HG03342 (cell line): ENCODE measurements around the gene VTI1B.
A peak's percentile ranks its signal among the peaks of the same experiment; 100 is the strongest.
"Not testable (repeated sequence)": the region's sequence is repeated elsewhere in the genome, so short reads cannot be mapped to it uniquely, and the experiment has no call there.

Experiments used
- ATAC-seq: cut with Tn5 transposase; IDR thresholded peaks from one replicate; pipeline ENCODE4 v1.9.1; 2021; ENCODE audit warnings: mild to moderate bottlenecking, moderate library complexity; ENCODE audit not compliant: unreplicated experiment

VTI1B gene

GRCh38 chr14:67633451-67634147, 40.8 kb downstream of the VTI1B start:
- ATAC-seq = no peak

- no peak for ATAC-seq
Observed at GRCh38 chr14:67630938-67631337, 43.5 kb downstream of the VTI1B start.

- ATAC-seq = no peak
Observed at GRCh38 chr14:67630186-67630585, 44.2 kb downstream of the VTI1B start.

GRCh38 chr14:67627519-67627918, 46.9 kb downstream of the VTI1B start:
- ATAC-seq = no peak

- ATAC-seq = not testable (repeated sequence)
Observed at GRCh38 chr14:67626131-67626530, 48.3 kb downstream of the VTI1B start.

- ATAC-seq = no peak
Observed at GRCh38 chr14:67623114-67623513, 51.3 kb downstream of the VTI1B start.

- no peak for ATAC-seq
Observed at GRCh38 chr14:67622675-67623074, 51.8 kb downstream of the VTI1B start.

GRCh38 chr14:67620217-67620785, 54.1 kb downstream of the VTI1B start:
- ATAC-seq = no peak

GRCh38 chr14:67619446-67620216, 54.8 kb downstream of the VTI1B start, which contains the start of gene ARG2:
ARG2 (plus strand) TSS chr14:67619920; CDS start chr14:67619978, 58 bp downstream.
- ATAC-seq = peak; percentile 88

- peak; percentile 43 for ATAC-seq
Observed at GRCh38 chr14:67618617-67619063, 55.8 kb downstream of the VTI1B start.

GRCh38 chr14:67610491-67610890, 63.9 kb downstream of the VTI1B start:
- no peak for ATAC-seq

GRCh38 chr14:67609642-67610310, 64.7 kb downstream of the VTI1B start:
- ATAC-seq = no peak

GRCh38 chr14:67607646-67608045, 66.8 kb downstream of the VTI1B start:
- no peak for ATAC-seq

GRCh38 chr14:67602995-67603545, 71.4 kb downstream of the VTI1B start:
- ATAC-seq = peak; percentile 71

- no peak for ATAC-seq
Observed at GRCh38 chr14:67602076-67602475, 72.4 kb downstream of the VTI1B start.

GRCh38 chr14:67600562-67600974, 73.9 kb downstream of the VTI1B start:
- not testable (repeated sequence) for ATAC-seq

GRCh38 chr14:67599698-67600561, 74.5 kb downstream of the VTI1B start, which contains the start of gene PIGH:
PIGH (minus strand) TSS chr14:67600268; CDS start chr14:67600203, 65 bp downstream.
- peak; percentile 90 for ATAC-seq
